ENCODE measurements around the gene DOHH.

The DOHH gene

DNA sequence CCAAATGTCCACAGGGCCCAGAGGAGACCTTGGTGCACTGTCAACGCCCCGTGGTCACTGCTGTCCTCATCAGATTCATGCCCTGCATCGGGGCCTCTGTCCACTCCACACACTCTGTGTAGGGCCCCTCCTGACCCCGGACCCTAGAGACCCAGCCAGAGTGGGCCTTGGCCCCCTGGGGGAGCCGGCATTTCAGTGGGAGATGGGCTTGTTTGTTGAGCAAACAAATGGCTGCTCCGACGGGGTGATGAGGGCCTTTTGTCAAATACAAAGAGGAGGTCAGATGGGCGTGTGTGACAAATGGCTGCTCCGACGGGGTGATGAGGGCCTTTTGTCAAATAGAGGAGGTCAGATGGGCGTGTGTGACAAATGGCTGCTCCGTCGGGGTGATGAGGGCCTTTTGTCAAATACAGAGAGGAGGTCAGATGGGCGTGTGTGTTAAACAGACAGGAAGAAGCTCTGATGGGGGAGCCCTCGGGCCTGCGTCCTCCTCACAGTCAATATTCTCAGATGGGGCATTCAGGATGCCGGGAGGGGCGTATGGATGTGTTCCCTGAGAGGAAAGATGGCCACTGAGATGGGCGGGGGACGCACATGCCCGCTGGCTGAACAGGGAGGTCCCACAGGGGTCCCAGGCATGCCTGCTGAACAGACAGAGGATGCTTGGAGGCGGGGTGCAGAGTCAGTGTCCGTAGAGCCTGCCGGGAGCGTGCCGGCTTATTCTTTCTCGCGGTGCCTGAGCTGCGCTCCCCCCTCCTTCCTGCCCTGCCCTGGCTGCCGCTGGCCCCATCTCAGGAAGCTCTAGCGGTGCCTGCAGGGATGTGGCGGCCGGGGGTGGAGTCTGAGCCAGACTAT lies 56.4 kb downstream of the DOHH start:
- DNase-seq (ENCODE audit: low read depth): no peak
- no peak overlapping the region for H3K4me3 ChIP-seq (ENCODE audit: low read length)
- TF ChIP-seq, protein P1, sequence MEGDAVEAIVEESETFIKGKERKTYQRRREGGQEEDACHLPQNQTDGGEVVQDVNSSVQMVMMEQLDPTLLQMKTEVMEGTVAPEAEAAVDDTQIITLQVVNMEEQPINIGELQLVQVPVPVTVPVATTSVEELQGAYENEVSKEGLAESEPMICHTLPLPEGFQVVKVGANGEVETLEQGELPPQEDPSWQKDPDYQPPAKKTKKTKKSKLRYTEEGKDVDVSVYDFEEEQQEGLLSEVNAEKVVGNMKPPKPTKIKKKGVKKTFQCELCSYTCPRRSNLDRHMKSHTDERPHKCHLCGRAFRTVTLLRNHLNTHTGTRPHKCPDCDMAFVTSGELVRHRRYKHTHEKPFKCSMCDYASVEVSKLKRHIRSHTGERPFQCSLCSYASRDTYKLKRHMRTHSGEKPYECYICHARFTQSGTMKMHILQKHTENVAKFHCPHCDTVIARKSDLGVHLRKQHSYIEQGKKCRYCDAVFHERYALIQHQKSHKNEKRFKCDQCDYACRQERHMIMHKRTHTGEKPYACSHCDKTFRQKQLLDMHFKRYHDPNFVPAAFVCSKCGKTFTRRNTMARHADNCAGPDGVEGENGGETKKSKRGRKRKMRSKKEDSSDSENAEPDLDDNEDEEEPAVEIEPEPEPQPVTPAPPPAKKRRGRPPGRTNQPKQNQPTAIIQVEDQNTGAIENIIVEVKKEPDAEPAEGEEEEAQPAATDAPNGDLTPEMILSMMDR (conservative IDR thresholded peaks at IDR 0.05; ENCODE audit: low read depth, low read length): no peak

GRCh38 chr19:3442487-3443071 lies 57.9 kb downstream of the DOHH start:
- TF ChIP-seq, protein P1 (conservative IDR thresholded peaks at IDR 0.05; ENCODE audit: low read depth, low read length): no peak
- no peak for DNase-seq (ENCODE audit: low read depth)

GRCh38 chr19:3441986-3442329 lies 58.5 kb downstream of the DOHH start:
- DNase-seq (ENCODE audit: low read depth): no peak
- H3K4me3 ChIP-seq (ENCODE audit: low read length): no peak overlapping the region
- TF ChIP-seq, protein P1 (conservative IDR thresholded peaks at IDR 0.05; ENCODE audit: low read depth, low read length): no peak

More at GRCh38 chr19:3442487-3443071, 57.9 kb downstream of the DOHH start:
- no peak overlapping the region for H3K4me3 ChIP-seq (ENCODE audit: low read length)

DNA sequence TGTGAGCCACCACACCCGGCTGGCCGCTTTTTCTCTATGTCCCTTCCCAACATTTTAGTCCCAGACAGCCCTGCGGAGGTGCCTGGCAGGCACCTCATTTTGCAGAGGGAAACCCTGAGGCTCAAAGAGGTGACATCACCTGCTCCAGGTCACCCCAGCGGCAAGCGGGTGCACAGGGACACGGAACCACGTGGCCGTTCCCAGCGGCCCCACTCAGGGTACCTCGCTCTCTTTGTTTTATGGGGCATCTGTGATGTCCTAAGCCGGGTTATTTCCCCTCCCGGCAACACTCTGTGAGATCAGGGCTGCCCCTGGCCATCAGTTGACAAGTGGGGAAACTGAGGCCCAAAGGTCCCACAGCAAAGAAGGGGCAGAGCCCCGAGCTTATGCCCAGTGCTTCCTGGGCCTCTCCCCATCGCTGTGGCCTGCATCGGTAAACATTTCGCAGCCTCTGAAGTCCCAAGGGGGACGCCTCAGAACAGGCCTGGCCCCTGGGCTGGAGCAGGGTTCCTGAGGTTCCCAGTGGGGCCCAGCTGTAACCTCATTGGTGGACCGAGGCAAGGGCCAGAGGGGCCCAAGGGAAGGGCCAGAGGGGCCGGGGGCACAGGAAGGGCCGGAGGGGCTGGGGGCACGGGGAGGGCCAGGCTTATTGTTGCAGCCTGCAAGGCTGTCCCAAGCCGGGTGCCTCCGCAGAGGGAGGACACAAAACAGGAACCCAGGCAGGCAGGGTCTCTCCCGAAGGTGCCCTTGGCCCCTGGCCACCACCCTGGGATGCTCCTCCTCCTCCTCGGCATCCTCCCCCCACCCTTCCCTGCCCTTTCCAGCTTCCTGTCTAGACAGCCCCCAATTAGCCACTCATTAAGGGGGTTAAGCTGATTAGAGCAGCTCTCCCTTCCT lies 59.1 kb downstream of the DOHH start:
- TF ChIP-seq, protein P1 (conservative IDR thresholded peaks at IDR 0.05; ENCODE audit: low read depth, low read length): no peak
- no peak overlapping the region for H3K4me3 ChIP-seq (ENCODE audit: low read length)
- DNase-seq (ENCODE audit: low read depth): peak; percentile 77

Measured in retinal pigment epithelial cell (primary cell).